A549 (cell line): Measurements from ENCODE around the gene PTPRD.

Experiments
- CTCF ChIP-seq: fragments of >200 bp; sonication (Bioruptor Twin); formaldehyde crosslinking; IDR thresholded peaks from 3 replicates; pipeline ENCODE4 v1.5.1; 2016
- JUNB ChIP-seq: fragments of >200 bp; sonication (Bioruptor Twin); formaldehyde crosslinking; IDR thresholded peaks from 2 replicates; pipeline ENCODE4 v1.6.1; 2016
- POLR2A ChIP-seq: IDR thresholded peaks from 2 replicates; pipeline ENCODE4 v1.6.1; 2012; ENCODE audit warnings: mild to moderate bottlenecking, low read length
- RCOR1 ChIP-seq: fragments of 150-350 bp; IDR thresholded peaks from 2 replicates; pipeline ENCODE4 v1.6.1; 2014; ENCODE audit warnings: antibody characterized with exemption, low read length, low read depth
- ZSCAN20 ChIP-seq: fragments of 250-450 bp; sonication (Bioruptor Pico); IDR thresholded peaks from 2 replicates; pipeline ENCODE4 v1.8.0; 2022; ENCODE audit warnings: mild to moderate bottlenecking, moderate library complexity

GRCh38 chr9:8492679-8493078, 2120.1 kb downstream of the PTPRD start:
- TF ChIP-seq RCOR1 (no peak), POLR2A (no peak), JUNB (no peak), CTCF (no peak), ZSCAN20 (no peak)
